ENCODE data around the gene MYO1D.
A peak's percentile ranks its signal among the peaks of the same experiment; 100 is the strongest.

The MYO1D gene

DNA sequence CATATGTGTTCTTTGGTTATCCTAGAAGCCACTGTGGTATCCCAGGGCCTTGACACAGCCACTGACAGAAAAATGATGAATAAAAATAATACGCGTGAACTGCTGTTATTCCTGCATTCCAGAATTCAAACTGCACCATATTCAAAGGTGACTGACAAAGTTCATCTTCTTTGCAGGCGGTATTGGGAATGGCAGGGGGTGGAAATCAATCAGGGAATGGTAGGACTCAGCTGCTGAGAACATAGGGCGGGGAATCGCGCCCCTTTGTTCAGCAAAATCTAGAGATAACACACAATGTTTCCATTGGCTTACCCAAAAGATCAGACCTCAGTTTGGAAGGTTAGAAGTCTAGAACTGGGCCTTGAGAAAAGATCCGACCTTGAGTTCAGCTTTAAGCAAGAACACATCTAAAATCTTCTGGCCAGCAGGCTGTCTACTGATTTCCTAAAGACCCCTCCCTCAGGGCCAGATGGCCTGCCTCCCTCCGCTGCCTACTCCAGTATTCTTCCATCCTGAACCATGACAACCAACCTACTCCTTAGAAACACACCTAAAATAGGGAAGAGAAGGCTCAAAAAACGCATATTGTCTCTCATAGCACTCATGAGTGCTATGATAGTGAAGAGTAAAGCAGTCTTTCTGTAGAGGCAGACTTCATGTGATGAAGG is 356.1 kb downstream of the MYO1D start:
- no peak for DNase-seq

DNA sequence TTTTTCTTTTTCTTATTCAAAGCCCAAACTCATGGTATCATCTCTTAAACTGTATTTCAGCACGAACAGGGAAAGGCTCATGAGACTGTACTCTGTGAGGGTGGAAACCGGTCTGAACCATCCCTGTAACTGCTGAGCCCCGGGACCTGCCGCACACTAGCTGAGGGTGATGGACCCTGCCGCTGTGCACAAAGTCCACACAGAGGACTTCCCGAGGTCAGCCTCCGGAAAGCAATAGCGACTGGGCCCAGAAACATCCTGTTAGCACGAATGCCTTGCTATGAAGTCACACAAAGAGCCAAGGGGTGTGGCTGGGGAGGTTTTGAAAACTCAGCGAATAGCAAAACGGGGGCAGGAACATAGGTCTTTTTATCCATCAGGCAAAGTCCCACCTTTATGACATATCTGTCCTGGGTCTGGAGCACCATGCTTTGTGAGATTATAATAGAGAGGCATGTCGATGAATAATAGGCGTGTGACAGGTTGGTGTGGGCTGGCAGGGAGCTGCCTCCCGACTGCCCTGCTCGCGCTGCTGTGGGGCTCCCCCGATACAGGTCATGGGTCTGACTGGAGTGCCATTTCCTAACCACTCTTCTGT is 356.7 kb downstream of the MYO1D start:
- no peak for DNase-seq

DNA sequence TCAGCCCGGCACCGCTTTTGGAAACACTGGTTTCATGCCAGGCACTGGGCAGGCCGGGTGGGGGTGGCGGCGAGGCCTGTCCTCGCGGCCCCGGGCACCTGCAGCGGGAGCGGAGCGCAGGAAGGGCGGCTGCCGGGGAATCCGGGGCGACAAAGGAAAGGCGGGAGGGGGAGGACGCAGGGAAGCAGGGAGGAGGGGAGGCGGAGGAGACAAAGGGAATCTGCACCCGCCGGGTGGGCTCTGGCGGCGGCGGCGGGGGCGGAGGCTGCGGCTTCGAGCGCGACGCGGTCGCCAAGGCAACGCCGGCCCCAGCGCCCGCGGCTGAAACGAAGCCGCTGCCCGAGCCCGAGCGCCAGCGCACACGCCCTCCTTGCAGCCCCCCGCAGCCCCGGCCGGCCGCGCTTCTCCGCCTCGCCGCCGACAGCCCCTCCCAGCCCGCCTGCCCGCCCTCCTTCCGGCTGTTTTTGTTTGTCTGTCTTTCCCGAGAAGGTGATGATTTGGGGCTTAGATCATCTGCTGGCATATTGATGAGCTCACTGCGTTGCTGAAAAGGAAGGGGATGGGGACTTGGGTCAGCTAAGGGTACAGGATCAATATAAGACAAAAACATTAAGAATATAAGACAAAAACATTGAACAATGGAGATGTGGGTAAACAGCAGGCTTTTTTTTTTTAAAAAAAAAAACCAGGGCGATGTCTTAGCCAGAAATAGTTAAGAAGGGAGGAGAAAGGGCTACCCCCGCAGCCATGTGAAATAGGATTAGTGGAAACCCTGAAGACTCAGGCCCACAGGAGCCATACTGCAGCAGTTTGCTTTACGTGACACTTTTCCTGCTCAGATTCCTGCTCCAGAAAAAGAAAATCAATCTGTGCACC is 357.5 kb downstream of the MYO1D start:
- peak; percentile 69 for DNase-seq

DNA sequence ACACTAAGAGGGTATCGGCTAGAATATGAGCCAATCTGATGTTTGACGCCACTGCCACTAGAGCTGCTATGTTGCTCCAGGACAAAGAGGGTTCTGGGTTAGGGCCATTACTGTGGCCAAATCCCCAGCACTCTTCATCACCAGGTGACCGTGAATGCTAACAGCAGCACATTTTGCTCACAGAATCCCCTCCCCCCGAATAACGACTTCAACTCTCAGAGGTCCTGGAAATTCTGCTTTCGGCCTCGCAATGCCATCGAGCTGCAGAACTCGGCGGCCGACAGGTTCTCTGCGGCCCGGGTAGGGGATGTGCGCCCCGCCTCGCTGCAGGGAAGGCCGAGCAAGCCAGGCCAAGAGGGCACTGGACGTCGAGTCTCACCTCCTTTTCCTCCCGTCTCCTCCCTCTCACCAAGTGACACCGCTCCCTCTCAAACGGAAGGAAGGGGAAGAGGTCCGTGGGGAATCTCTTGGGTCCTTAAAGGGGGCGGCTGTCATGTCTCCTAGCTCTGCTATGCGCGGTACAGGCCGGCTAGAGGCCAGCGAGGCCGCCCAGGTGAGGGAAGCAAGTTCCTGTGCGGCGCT is 358.2 kb downstream of the MYO1D start:
- no peak for DNase-seq

DNA sequence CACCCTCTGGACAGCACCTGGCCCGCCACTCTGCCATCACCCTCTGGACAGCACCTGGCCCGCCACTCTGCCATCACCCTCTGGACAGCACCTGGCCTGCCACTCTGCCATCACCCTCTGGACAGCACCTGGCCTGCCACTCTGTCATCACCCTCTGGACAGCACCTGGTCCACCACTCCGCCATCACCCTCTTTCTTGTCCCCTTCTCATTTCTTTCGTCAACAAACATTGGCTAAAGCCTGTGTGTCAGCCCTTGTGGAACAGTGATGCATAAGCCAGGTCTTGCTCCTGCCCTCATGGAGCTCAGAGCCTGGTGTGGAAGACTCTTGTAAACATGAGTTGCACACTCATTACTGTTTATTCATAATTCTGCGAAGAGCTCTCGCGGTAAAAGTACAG is 358.9 kb downstream of the MYO1D start:
- DNase-seq, result no peak

DNA sequence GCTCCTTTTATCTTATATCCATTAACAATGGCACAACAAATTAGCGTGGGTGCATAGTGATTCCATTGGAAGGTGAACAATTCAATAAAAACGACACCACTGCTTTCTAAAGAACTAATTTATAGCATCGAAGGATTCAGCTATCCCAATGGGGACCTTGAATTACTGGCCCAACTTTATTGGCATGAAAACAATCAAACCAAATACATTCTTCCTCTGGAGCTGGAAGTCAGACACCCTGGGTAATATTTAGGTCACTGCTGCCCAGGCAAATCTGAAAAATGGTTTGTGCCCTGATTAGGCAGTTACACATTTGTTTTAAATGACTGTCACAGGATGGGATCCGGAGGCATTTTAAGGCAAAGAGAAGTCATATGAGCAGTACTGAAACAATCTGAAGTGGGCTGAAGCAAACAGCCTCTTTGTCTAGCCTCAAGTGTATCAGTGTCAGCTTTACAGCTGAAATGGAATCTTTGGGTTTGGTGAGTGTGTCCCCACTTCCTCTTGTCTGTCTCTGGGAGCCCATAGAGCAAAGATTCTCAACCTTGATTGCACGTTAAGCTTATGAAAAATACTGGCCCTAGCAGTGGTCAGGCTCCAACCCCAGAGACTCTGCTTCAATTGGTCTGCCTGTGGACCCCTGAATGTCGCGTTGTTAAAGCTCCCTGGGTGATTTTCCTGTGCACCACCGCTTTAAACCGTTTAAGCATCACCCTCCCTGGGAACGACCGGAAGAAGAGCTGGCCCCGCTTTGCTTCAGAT is 359.8 kb downstream of the MYO1D start:
- no peak for DNase-seq

DNA sequence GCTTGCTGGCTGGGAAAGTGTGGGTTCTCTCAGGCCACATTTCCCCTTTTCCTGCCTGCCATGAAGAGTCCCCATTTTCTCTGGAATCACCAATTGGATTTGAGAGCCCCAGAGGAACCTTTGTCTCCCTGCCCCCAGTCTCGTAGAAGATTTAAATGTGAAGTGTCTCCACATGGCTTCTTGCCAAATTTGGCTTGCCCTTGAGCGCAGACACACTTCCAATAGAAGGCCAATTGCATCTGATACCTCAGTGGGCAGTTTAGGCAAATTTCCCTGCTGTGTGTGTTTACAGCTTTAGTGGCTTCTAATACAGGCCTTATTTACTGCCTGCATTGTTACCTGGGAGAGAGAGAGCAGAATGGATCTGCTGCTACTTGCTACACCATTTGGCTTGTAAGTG is 360.5 kb downstream of the MYO1D start:
- DNase-seq, result no peak

DNA sequence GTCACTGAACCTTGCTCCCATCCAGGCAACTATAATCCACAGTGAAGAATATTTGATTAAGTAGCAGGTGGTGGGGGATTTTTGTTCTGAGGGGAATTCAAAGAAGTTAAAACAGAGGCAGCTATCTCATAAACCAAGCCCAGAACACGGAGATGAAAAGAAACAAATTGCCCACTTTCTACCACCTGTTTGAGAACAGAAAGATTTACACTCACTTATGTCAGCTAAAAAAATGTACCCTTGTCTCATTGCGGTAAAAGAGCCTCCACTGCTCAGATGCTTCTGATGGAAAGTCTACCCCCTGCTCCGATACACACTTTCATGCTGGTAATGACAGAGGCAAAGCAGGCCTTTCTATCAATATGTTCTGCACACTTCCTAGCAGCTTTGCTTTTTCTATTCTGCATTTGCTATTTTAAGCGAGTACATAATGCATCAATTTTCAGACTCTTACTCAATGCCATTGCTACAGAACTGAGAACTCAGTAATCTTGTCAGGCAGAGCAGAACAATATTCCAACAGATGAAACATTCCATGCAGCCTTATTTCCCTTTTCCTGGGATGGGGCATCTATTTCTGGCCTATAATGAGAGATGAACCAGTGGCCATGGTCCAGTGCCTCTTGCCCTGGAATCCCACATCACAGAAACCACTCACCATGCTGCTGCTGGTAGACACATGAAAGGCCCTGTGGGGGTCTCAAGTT is 361.1 kb downstream of the MYO1D start:
- no peak for DNase-seq

DNA sequence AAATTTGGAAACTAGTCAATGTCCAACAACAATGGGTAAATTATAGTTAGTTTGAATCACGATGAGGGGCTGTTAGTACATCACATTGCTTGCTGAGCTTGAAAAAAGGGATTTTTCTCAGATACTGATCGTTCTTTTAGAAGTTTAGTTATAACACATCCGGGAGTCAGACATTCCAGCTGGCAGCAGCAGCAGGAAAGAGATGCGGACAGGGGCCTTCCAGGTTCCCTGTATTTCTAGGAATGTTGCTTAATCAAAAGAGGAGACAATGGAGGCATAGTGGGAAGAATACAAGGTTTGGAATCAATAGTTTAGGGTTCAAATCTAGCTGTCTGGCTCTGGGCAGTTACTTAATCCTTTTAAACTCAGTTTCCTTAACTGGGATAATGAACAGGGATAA is 362.3 kb downstream of the MYO1D start:
- DNase-seq, result no peak

DNA sequence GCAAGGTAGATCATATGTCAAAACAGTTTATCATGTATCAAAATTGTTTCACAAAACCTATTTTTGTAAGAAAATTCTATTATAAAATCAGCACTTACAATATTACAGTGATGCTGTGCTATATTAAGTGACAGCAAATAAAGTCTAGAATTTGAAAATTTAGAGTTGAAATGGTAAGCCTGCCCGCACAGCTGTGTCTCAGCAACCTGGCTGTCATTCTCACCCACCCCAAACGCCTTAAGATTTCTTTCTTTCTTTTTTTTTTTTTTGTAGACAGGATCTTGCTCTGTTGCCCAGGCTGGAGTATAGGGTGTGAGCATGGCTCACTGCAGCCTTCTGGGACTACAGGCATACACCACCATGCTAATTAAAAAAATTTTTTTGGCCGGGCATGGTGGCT is 363.3 kb downstream of the MYO1D start:
- DNase-seq, result no peak

DNA sequence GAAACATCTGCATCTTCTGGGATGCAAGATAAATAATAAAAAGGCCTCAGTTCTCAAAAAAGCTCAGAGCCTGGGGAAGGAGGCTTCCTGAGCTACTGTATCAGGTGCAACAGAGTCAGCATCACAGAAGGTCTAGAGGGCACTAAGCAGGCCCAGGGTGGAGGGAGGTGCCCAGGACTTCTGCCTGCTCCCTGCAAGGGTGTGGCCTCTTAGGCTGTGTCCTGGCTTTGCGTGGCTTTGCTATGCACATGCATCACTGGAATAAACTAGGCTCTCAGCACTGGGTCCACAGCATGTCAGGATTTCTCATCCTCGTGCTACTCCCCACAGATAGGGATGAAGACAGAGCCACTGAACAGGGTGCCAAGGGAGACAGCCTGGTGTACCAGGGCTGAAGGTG is 364.6 kb downstream of the MYO1D start:
- DNase-seq, result no peak

DNA sequence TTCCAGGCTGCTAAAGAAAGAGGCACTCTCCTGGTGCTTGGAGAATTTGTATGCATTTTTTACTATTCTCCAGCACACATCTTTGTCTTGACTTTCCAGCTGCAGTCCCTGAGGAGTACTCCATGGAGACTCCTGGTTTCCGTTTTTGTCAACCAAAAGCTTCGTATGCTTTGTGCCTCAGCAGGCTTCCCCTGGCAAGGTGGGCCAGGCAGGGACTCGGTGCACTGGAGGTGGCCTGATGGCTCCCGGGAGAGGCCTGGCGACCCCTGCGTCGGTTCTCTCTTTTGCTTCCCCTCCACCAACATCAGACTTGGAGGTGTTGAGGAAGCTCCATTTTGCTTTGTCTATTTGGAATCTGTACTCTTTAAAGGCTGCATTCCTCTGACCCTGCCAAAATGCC is 366.5 kb downstream of the MYO1D start:
- no peak for DNase-seq

DNA sequence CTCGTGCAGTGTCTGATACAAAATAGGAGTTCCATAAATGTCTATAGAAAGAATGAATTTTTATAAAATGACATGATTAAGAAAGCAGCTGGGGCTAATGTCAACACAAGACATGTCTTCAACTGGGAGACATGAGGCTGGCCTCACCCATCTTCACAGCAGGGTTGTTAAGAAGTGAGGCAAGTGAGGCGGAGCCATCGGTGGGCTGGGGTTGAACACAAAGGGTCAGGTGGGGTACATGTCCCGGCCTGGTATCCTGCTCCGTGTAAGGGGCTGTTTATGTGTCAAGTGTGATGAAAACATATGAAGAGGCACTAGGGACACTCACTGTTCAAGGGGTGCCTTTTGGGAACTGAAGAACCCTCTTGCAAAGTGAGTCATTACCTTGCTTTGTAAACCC is 368.0 kb downstream of the MYO1D start:
- no peak for DNase-seq

DNA sequence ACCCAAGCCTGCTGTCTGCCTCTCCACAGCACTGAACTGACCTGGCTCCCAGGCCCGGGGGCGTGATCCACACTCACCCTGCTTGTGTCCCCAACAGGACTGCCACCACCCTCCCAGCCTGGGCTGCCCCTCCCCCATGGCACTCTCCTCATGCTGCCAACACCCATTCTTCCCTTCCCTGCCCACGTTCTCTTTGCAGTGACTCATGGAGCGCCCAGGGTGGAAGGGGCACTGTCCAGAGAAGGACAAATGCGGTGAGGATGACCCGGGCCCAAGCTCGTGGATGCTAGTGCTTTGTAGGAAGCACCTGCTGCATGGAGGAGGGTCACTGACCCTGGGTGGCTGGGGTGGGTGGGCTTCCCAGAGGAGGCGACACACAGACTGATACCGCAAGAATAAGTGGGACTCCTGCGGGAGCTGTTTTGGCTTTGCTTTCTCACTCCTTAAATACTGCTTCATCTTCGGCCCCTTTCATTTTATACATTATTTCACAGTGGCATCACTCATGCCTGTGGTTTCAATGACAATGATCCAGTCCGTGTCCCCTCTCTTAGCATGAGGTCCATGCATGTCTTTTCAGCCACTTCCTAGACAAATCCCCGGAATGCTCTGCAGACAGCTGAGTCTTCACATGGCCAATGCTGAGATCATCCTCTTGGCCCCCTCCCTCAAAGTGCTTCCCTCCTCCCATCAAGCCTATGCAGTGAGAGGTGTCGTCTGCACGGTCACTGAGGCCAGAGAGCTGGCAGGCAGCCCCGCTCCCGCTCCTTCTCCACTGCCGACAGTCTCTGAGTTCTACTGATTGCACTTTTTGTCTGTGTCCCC is 372.5 kb downstream of the MYO1D start:
- DNase-seq, result no peak

DNA sequence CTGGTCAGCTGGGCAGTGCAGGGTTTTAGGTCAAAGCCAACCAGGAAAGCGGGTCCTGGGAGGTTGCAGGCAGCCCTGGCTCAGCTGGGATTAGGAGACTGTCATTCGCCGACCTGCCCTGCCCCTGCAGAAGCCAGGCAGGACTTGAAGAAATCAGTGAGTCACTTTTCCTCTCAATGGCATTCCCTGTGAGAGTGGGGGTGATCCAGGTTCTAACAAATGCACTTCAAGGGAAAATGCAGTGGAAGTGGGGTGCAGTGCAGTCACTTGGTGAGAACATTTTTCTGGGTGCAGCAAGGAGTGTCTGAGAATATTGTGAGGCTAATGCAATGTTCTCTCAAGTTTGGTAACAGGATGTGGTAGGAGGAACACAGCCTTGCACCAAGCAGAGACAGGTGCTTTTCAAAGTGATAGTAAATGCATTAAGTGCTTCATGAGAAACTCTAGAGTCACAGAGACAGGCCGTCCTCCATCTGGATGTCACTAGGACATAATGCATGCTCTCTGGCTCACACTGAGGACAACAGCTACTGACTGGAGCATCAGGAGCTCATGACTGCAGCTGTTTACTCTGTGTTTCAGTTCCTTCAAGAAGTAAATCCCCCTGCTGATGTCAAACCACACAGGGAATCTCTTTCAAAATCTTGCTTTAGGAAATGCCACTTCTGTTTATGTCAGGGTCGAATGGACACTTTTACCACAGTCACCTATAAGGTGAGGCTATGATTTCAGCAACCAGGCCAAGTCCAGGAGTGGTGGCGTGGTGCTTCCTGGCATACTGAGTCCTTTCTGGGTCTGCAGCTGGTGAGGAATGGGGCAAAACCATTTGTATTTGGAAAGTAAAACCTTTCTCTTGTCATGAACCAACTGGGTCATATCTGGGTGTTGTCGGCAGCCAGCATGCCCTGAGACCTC is 373.4 kb downstream of the MYO1D start:
- peak; percentile 86 for DNase-seq

DNA sequence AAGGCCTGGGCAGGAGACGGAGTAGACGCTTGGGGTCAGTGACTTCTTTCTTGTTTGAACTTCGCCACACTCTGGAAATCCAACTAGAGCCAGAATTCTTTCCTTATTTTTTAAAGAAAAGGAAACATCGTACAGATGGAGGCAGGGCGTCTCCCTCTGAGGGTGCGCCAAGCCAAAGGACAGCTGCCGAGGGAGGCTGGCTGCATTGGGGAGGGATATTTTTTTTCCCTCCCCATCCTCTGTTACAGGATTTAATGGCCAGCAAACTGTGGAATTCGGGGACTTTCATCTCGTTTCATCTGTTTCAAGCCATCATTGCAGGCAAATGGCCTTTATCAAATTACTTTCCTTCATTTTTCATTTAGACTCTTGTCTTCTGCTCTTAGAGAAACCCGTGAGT is 374.2 kb downstream of the MYO1D start:
- DNase-seq, result no peak

DNA sequence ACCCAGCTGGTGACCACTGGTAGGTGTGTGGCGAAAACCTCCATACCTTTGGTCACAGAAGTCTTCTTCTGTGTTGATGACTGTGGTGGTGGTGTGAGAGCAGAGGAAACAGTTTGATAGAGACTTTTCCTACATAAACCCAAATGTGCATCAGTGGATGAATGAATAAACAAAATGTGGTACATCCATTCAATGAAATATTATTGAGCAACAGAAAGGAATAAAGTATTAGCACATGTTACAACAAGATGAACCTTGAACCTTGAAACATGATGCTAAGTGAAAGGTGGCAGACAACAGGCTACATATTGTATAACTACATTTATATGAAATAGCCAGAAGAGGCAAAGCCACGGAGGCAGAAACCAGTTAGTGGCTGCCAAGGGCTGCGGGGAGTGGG is 374.9 kb downstream of the MYO1D start:
- DNase-seq, result no peak

DNA sequence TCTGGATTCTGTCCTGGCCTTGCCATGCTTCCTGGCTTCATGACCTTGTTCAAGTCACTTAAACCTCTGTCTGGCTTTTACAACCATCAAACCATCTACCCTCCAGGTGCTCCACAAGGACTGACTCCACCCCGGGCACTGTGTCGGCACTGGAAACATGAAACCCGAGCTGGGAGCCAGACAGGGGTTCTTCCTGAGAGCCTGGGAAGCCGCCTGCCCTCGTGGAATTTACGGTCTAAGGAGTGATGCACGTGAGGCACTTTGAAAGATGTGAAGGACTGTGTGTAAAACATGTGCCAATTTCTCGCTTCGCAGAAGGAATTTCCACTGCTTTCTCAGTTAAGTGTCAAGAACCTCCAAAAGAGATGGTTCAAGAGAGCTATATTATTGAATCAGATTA is 378.5 kb downstream of the MYO1D start:
- no peak for DNase-seq

DNA sequence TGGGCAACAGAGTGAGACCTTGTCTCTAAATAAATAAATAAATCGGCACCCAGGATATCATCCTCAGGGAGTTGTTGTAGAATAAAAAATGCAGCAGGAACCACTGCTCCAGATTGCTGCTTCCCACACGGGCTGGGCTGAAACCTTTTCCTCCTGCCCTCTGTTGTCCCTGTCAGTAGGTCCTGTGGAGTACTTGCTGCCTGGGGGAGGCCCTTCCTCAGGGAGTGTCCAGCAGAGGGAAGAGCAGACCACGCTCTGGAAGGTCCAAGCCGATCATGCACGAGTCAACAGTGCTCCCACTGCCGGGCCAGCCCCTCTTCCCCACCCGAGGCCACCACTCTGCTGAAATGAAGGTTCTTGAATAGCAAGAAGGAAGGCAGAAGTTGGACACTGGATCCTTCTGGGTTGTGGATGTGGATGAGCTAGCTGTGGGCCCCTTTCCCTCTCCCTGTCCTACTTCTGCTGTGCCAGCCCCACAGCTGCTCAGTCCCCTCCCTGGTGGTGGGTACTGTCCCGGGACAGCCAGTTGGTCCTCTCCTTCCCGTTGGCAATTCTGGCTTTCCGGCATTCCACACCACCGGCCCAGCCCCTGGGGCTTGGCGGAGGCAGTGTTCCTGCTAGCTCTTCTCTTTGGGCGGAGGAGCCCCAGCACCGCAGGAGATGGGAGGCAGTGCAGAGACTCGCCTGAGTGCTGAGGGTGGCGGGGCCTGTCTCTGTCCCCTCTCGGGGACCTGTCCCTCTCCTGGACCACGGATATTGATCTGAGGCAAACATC is 379.3 kb downstream of the MYO1D start:
- DNase-seq, result no peak
